Peyer's patch (tissue), 4 donors: ENCODE results near the gene ATG10.

Experiments used
- POLR2A ChIP-seq, 2 donors: fragments of 450-650 bp; IDR thresholded peaks; one replicate each; pipeline ENCODE4 v1.5.1; 2017; ENCODE audit warnings: antibody characterized with exemption in 2 of 2, mild to moderate bottlenecking in 2 of 2, moderate library complexity in 2 of 2
- TF ChIP-seq, protein P1 (sequence below), 6 experiments: fragments of 450-650 bp in 4 of 6; fragments of 200-600 bp in 2 of 6; sonication (generic) in 1 of 6; IDR thresholded peaks; one replicate each; pipeline ENCODE4 v1.5.1; 2017 to 2019; ENCODE audit warnings: antibody characterized with exemption in 6 of 6, mild to moderate bottlenecking in 3 of 6, moderate library complexity in 1 of 6

DNA sequence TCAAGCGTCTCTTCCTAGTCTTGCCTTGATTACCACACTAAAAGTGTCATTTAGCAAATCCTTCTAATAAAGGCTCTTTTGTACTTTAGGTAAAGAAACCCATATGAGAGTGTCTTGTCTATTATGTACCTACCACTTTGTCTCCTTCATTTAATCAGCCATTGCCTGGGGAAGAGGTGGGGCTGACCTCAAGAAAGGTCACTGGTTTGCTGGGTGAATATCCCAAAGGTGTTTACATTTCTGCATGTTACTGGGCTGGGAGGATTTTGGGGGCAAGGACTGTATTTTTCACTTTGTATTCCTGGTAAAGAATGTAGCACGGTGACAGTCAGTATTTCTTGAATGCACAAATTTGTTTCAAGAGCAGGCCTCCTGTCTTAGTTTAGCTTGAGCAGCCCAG lies 318.2 kb downstream of the ATG10 start:
- TF ChIP-seq, protein P1, sequence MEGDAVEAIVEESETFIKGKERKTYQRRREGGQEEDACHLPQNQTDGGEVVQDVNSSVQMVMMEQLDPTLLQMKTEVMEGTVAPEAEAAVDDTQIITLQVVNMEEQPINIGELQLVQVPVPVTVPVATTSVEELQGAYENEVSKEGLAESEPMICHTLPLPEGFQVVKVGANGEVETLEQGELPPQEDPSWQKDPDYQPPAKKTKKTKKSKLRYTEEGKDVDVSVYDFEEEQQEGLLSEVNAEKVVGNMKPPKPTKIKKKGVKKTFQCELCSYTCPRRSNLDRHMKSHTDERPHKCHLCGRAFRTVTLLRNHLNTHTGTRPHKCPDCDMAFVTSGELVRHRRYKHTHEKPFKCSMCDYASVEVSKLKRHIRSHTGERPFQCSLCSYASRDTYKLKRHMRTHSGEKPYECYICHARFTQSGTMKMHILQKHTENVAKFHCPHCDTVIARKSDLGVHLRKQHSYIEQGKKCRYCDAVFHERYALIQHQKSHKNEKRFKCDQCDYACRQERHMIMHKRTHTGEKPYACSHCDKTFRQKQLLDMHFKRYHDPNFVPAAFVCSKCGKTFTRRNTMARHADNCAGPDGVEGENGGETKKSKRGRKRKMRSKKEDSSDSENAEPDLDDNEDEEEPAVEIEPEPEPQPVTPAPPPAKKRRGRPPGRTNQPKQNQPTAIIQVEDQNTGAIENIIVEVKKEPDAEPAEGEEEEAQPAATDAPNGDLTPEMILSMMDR (IDR thresholded peaks at IDR 0.05): no peak
- no peak for TF ChIP-seq POLR2A (IDR thresholded peaks at IDR 0.05)
